HG02763 (cell line): ENCODE data around the gene NCLN.

Source experiments
- ATAC-seq: cut with Tn5 transposase; IDR thresholded peaks from one replicate; pipeline ENCODE4 v1.9.1; 2021; ENCODE audit warnings: mild to moderate bottlenecking, moderate library complexity; ENCODE audit not compliant: unreplicated experiment

Gene NCLN

GRCh38 chr19:3253270-3253669 is 67.5 kb downstream of the NCLN start:
- no peak for ATAC-seq

DNA sequence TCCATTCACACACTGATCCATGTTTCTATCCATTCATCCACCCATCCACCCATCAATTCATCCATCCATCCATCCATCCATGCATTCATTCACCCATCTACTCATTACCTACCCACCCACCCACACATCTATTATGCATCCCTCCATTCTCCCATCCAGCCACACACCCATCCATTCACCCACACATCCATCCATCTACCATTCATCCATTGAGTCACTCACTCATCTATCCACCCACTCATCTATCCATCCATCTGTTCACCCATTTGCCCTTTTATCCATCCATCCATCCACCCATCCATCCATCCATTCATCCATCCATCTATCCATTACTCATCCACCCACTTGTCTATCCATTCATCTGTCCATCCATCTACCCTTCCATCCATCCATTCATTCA is 68.8 kb downstream of the NCLN start:
- no peak for ATAC-seq

- no peak for ATAC-seq
Measured at GRCh38 chr19:3257071-3257470, 71.3 kb downstream of the NCLN start.
